ENCODE measurements around the gene PGAM5.

The PGAM5 gene

GRCh38 chr12:132717531-132718387, 7.1 kb downstream of the PGAM5 start:
- no peak overlapping the region for H3K4me3 ChIP-seq (ENCODE audit: low read length)

GRCh38 chr12:132718644-132719043, 8.0 kb downstream of the PGAM5 start:
- no peak overlapping the region for H3K4me3 ChIP-seq (ENCODE audit: low read length)
- DNase-seq (ENCODE audit: low read depth, low spot score) = no peak

More at GRCh38 chr12:132717531-132718387, 7.1 kb downstream of the PGAM5 start:
- DNase-seq (ENCODE audit: low read depth, low spot score) = no peak

- DNase-seq (ENCODE audit: low read depth, low spot score) = no peak
These were observed 8.7 kb downstream of the PGAM5 start for GRCh38 chr12:132719141-132719953.

GRCh38 chr12:132719954-132720324, 9.3 kb downstream of the PGAM5 start:
- no peak for DNase-seq (ENCODE audit: low read depth, low spot score)
- no peak overlapping the region for H3K4me3 ChIP-seq (ENCODE audit: low read length)

More at GRCh38 chr12:132719141-132719953, 8.7 kb downstream of the PGAM5 start:
- no peak overlapping the region for H3K4me3 ChIP-seq (ENCODE audit: low read length)

- no peak for DNase-seq (ENCODE audit: low read depth, low spot score)
- no peak overlapping the region for H3K4me3 ChIP-seq (ENCODE audit: low read length)
These were observed 10.1 kb downstream of the PGAM5 start for GRCh38 chr12:132720606-132721345.

GRCh38 chr12:132723015-132723763, 12.5 kb downstream of the PGAM5 start:
- H3K4me3 ChIP-seq (ENCODE audit: low read length) = no peak overlapping the region

GRCh38 chr12:132723764-132724140, 13.1 kb downstream of the PGAM5 start:
- DNase-seq (ENCODE audit: low read depth, low spot score) = no peak
- H3K4me3 ChIP-seq (ENCODE audit: low read length) = no peak overlapping the region

More at GRCh38 chr12:132723015-132723763, 12.5 kb downstream of the PGAM5 start:
- DNase-seq (ENCODE audit: low read depth, low spot score) = no peak

- no peak overlapping the region for H3K4me3 ChIP-seq (ENCODE audit: low read length)
- no peak for DNase-seq (ENCODE audit: low read depth, low spot score)
These were observed 14.0 kb downstream of the PGAM5 start for GRCh38 chr12:132724506-132725241.

- DNase-seq (ENCODE audit: low read depth, low spot score) = no peak
These were observed 15.7 kb downstream of the PGAM5 start for GRCh38 chr12:132726386-132726785.

GRCh38 chr12:132727091-132727794, 16.6 kb downstream of the PGAM5 start:
- no peak for DNase-seq (ENCODE audit: low read depth, low spot score)
- no peak overlapping the region for H3K4me3 ChIP-seq (ENCODE audit: low read length)

More at GRCh38 chr12:132726386-132726785, 15.7 kb downstream of the PGAM5 start:
- no peak overlapping the region for H3K4me3 ChIP-seq (ENCODE audit: low read length)

- no peak overlapping the region for H3K4me3 ChIP-seq (ENCODE audit: low read length)
- no peak for DNase-seq (ENCODE audit: low read depth, low spot score)
These were observed 17.9 kb downstream of the PGAM5 start for GRCh38 chr12:132728502-132728901.

- no peak overlapping the region for H3K4me3 ChIP-seq (ENCODE audit: low read length)
- no peak for DNase-seq (ENCODE audit: low read depth, low spot score)
These were observed 19.1 kb downstream of the PGAM5 start for GRCh38 chr12:132729541-132730320.

- no peak for DNase-seq (ENCODE audit: low read depth, low spot score)
- H3K4me3 ChIP-seq (ENCODE audit: low read length) = no peak overlapping the region
These were observed 19.7 kb downstream of the PGAM5 start for GRCh38 chr12:132730353-132730752.

- DNase-seq (ENCODE audit: low read depth, low spot score) = no peak
- no peak overlapping the region for H3K4me3 ChIP-seq (ENCODE audit: low read length)
These were observed 20.9 kb downstream of the PGAM5 start for GRCh38 chr12:132731574-132731973.

GRCh38 chr12:132734206-132734605, 23.6 kb downstream of the PGAM5 start:
- no peak overlapping the region for H3K4me3 ChIP-seq (ENCODE audit: low read length)
- no peak for DNase-seq (ENCODE audit: low read depth, low spot score)

GRCh38 chr12:132735496-132735895, 24.9 kb downstream of the PGAM5 start:
- DNase-seq (ENCODE audit: low read depth, low spot score) = no peak
- no peak overlapping the region for H3K4me3 ChIP-seq (ENCODE audit: low read length)

- no peak for DNase-seq (ENCODE audit: low read depth, low spot score)
- H3K4me3 ChIP-seq (ENCODE audit: low read length) = no peak overlapping the region
These were observed 25.7 kb downstream of the PGAM5 start for GRCh38 chr12:132736378-132736777.
